HG03135 (cell line): ENCODE data around the gene PXK.
"Not testable (repeated sequence)": the region's sequence is repeated elsewhere in the genome, so short reads cannot be mapped to it uniquely, and the experiment has no call there.

Experiments used
- ATAC-seq: cut with Tn5 transposase; IDR thresholded peaks from one replicate; pipeline ENCODE4 v1.9.1; 2021; ENCODE audit warnings: mild to moderate bottlenecking, moderate library complexity; ENCODE audit not compliant: unreplicated experiment

Gene PXK

GRCh38 chr3:58332575-58333188 is at the start of gene PXK:
Gene PXK, plus strand, starts transcription at chr3:58332892. Its CDS starts 97 bp downstream, at chr3:58332989.
- peak; percentile 87 for ATAC-seq

GRCh38 chr3:58285334-58285733 is 47.4 kb upstream of the PXK start:
- no peak for ATAC-seq

- ATAC-seq: no peak
Observed at GRCh38 chr3:58287354-58287753, 45.3 kb upstream of the PXK start.

- ATAC-seq: no peak
Observed at GRCh38 chr3:58288011-58288728, 44.5 kb upstream of the PXK start.

GRCh38 chr3:58288964-58289613 is 43.6 kb upstream of the PXK start:
- ATAC-seq: not testable (repeated sequence)

GRCh38 chr3:58290446-58290845 is 42.2 kb upstream of the PXK start:
- not testable (repeated sequence) for ATAC-seq

- ATAC-seq: no peak
Observed at GRCh38 chr3:58291671-58292338, 40.9 kb upstream of the PXK start.

- ATAC-seq: no peak
Observed at GRCh38 chr3:58292866-58293265, 39.8 kb upstream of the PXK start.

GRCh38 chr3:58293516-58293915 is 39.2 kb upstream of the PXK start:
- no peak for ATAC-seq

- no peak for ATAC-seq
Observed at GRCh38 chr3:58296269-58296668, 36.4 kb upstream of the PXK start.

- no peak for ATAC-seq
Observed at GRCh38 chr3:58296843-58297242, 35.8 kb upstream of the PXK start.

- no peak for ATAC-seq
Observed at GRCh38 chr3:58298190-58298589, 34.5 kb upstream of the PXK start.

GRCh38 chr3:58299075-58299474 is 33.6 kb upstream of the PXK start:
- no peak for ATAC-seq

- ATAC-seq: no peak
Observed at GRCh38 chr3:58299839-58300516, 32.7 kb upstream of the PXK start.

- peak; percentile 93 for ATAC-seq
Observed at GRCh38 chr3:58305882-58306711, 26.6 kb upstream of the PXK start, which contains the start of the genes HTD2 and RPP14. Gene HTD2, plus strand, starts transcription at chr3:58306520. Its CDS starts 11,094 bp downstream, at chr3:58317614. Gene RPP14, plus strand, starts transcription at chr3:58306245. Its CDS starts 4,085 bp downstream, at chr3:58310330.

- no peak for ATAC-seq
Observed at GRCh38 chr3:58307639-58308215, 25.0 kb upstream of the PXK start.

- no peak for ATAC-seq
Observed at GRCh38 chr3:58308728-58309127, 24.0 kb upstream of the PXK start.

- no peak for ATAC-seq
Observed at GRCh38 chr3:58317811-58318210, 14.9 kb upstream of the PXK start.

GRCh38 chr3:58321791-58322190 is 10.9 kb upstream of the PXK start:
- no peak for ATAC-seq

GRCh38 chr3:58322793-58323192 is 9.9 kb upstream of the PXK start:
- ATAC-seq: no peak
